Measurements from ENCODE around the gene MYO1B.
"Not testable (repeated sequence)": the region's sequence is repeated elsewhere in the genome, so short reads cannot be mapped to it uniquely, and the experiment has no call there.

The MYO1B gene

GRCh38 chr2:191436368-191437055 lies 191.3 kb downstream of the MYO1B start:
- FAIRE-seq (no peak), DNase-seq (ENCODE audit: insufficient read length, low spot score) (no peak)

GRCh38 chr2:191439481-191439880 lies 194.3 kb downstream of the MYO1B start:
- FAIRE-seq = no peak
- no peak for DNase-seq (ENCODE audit: insufficient read length, low spot score)

- DNase-seq (ENCODE audit: insufficient read length, low spot score) = no peak
- no peak for FAIRE-seq
Observed at GRCh38 chr2:191441496-191442214, 196.5 kb downstream of the MYO1B start.

- FAIRE-seq (no peak), DNase-seq (ENCODE audit: insufficient read length, low spot score) (no peak)
Observed at GRCh38 chr2:191443446-191443845, 198.2 kb downstream of the MYO1B start.

- DNase-seq (ENCODE audit: insufficient read length, low spot score) (no peak), FAIRE-seq (no peak)
Observed at GRCh38 chr2:191446910-191447309, 201.7 kb downstream of the MYO1B start.

DNA sequence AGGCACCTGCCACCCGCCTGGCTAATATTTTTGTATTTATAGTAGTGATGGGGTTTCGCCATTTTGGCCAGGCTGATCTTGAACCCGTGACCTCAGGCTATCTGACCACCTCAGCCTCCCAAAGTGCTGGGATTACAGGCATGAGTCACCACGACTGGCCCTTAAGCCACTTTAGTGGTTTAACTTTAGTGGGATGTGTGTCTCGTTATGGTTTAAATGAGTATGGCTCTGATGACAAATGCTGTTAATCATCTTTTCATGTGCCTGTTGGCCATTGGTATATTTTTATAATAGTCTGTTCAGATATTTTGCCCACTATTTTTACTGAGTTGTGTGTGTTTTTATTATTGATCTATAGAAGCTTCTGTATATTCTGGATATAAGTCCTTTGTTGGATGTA lies 205.9 kb downstream of the MYO1B start:
- no peak for FAIRE-seq

GRCh38 chr2:191452065-191452464 lies 206.9 kb downstream of the MYO1B start:
- no peak for DNase-seq (ENCODE audit: insufficient read length, low spot score)
- FAIRE-seq = no peak

More for the DNA sequence above, 205.9 kb downstream of the MYO1B start:
- no peak for DNase-seq (ENCODE audit: insufficient read length, low spot score)

DNA sequence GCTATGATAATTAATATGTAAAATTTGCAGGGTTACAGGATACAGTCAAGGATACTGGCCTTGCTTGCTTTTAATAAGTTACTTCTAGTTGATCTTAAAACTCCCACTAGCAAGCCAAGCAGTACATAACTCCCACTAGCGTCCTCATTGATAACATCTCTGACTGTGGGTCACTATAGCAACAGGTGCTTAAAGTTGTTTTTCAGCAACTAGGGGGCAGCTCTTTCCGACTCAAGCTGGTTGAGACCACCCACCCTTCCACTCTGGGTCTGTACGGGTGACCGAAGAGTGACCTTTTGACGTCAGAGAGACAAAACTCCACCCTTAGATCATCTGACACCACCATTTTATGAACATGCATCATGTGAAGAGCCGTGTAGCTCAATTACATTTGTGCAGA lies 208.6 kb downstream of the MYO1B start:
- DNase-seq (ENCODE audit: insufficient read length, low spot score) = no peak
- no peak for FAIRE-seq

GRCh38 chr2:191456506-191456905 lies 211.3 kb downstream of the MYO1B start:
- DNase-seq (ENCODE audit: insufficient read length, low spot score); FAIRE-seq: not testable (repeated sequence)

DNA sequence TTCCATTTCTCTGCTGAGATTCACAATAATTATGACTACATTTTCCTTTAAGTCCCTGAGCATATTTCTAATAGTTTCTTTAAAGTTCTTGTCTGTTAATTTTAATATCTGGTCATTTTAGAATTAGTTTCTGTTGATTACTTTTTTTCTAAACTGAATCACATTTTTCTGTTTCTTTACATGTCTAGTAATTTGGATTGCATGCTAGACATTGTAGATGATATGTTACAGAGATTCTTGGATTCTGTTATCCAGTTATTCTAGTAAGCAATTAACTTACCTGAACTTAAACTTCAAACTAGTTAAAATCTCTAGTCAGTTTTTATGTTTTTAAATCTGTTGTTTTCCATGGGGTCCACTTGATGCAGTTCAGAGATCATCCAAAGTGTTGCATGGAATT lies 214.0 kb downstream of the MYO1B start:
- DNase-seq (ENCODE audit: insufficient read length, low spot score) (no peak), FAIRE-seq (no peak)

- no peak for FAIRE-seq
- no peak for DNase-seq (ENCODE audit: insufficient read length, low spot score)
Observed at GRCh38 chr2:191462370-191462769, 217.2 kb downstream of the MYO1B start.

GRCh38 chr2:191463790-191464189 lies 218.6 kb downstream of the MYO1B start:
- DNase-seq (ENCODE audit: insufficient read length, low spot score) (no peak), FAIRE-seq (no peak)

DNA sequence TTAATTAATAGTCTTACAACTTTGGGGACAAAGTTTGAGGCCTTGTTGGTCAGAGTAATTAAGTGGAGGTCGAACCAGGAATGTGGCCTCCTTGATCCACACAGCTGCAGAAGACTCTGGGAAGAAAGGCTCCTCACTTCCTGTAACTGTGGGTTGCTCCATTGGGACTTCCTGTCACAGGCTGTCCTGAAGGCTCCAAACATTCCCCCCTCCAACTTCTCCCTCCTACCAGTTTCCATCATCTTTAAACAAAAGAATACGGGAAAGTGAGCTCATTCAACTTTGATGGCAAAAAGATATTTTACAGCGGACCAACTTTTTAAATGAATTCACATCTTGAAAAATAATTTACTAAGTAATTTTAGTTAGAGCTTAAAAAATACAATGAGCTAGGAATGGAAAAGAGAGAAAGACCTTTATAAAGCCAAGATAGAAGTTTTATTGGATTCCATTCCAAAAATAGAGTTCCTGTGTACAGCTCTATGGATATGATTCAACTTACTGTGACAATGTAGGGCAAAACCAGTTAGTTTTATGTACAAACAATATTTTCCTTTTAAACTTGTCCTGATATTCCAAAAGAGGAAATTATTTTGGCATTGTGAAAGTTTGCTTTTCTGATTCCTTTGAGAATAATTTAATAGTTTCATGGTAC lies 220.7 kb downstream of the MYO1B start:
- DNase-seq (ENCODE audit: insufficient read length, low spot score) (no peak), FAIRE-seq (no peak)

DNA sequence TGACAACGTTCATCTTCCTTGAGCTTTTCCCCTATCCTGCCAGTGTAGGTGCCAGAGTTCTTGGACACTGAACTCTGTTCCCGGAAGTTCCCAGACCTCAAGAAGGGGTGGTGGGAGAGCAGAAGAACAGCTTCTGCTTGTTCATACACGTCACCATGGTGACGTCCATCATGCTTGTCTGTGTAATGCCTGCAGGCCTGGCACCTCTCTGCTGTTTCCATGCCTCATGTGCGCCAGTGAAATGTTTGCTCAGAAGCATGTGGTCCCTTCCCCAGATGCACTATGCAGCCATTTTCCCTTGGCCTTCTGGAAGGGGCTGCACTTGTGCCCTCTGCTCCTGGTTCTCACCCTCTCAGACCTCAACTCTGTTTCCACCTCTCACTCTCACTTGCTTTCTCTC lies 221.9 kb downstream of the MYO1B start:
- DNase-seq (ENCODE audit: insufficient read length, low spot score) = no peak
- FAIRE-seq = no peak

- FAIRE-seq (no peak), DNase-seq (ENCODE audit: insufficient read length, low spot score) (no peak)
Observed at GRCh38 chr2:191470306-191470705, 225.1 kb downstream of the MYO1B start.

GRCh38 chr2:191474464-191474863 lies 229.3 kb downstream of the MYO1B start:
- DNase-seq (ENCODE audit: insufficient read length, low spot score) (no peak), FAIRE-seq (no peak)
